ENCODE results near the gene LPCAT4. TPM values are rescaled to one million over a fixed set of nuclear protein-coding genes. Genes with fewer than 3 reads are reported as not detected.

The LPCAT4 gene
- total and polyA plus RNA-seq, 2 donors (not counting 3 experiments of a cell fraction or from before 2014, with no cell fraction given) = 49.3 to 51.3 TPM

DNA sequence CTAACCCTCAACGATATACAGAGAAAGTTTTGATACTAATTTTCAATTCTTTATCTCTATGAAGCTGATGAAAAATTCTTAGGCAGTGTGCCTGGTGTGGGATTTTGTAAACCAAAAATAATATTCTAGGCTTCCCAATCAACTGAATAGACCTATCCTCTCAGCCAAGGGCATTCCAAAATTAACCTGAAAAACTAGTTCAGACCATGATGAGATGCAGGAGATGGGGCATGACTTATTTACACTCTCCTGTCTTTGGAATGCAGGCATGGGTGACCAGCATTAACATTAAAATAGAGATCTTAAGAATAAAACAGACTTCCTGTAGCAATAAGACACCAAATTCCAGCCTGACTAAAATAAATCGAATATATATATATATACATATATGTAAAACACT lies 7.8 kb upstream of the LPCAT4 start:
- BruUV-seq (replicated peaks) = no TSS peak

DNA sequence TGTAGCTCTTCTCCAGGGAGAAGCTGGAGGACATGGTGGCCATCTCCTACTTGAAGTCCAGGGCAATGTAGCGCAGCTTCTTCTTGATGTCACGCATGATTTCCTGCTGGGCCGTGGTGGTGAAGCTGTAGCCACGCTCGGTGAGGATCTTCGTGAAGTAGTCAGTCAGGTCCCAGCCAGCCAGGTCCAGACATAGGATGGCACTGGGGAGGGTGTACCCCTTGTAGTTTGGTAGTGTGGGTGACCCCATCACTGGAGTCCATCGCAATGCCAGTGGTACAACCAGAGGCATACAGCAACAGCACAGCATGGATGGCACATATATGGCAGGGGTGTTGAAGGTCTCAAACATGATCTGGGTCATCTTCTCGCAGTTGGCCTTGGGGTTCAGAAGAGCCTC lies 7.0 kb upstream of the LPCAT4 start:
- Histone ChIP-seq H3K9me3 (replicated peaks; ENCODE audit: control insufficient read depth, insufficient read depth, low read length) (no peaks in the 10 kb centered on the region), H3K9ac (replicated peaks; ENCODE audit: extremely low read depth, insufficient read depth, low read length) (no peak overlapping the region), H3K4me3 (replicated peaks in 1 of 3; ENCODE audit: insufficient read depth in 1 of 3, low read depth in 1 of 3, low read length in 3 of 3) (no peak overlapping the region), H3K27ac (ENCODE audit: insufficient read depth, low read depth, low read length) (no peak overlapping the region), H3K9me1 (replicated peaks; ENCODE audit: control insufficient read depth, extremely low read depth, insufficient read depth, low read length) (no peaks in the 10 kb centered on the region), H3K79me2 (ENCODE audit: control insufficient read depth, insufficient read depth, low read length) (no peaks in the 10 kb centered on the region), H3K36me3 (ENCODE audit: control insufficient read depth in 2 of 2, extremely low read depth in 1 of 2, insufficient read depth in 2 of 2, low read length in 2 of 2) (no peaks in the 10 kb centered on the region), H2AFZ (ENCODE audit: low read depth, low read length) (no peak overlapping the region), H4K20me1 (replicated peaks; ENCODE audit: control insufficient read depth, extremely low read depth, insufficient read depth, low read length) (no peaks in the 10 kb centered on the region), H3K4me2 (ENCODE audit: insufficient read depth, low read length) (no peak overlapping the region), H3K27me3 (ENCODE audit: control insufficient read depth in 2 of 2, insufficient read depth in 2 of 2, low read length in 2 of 2) (no peaks in the 10 kb centered on the region), H3K4me1 (ENCODE audit: control insufficient read depth, extremely low read depth, insufficient read depth, low read length) (no peaks in the 10 kb centered on the region)
- no peak for DNase-seq (ENCODE audit: low read depth, low spot score)
- BruUV-seq (replicated peaks) = no TSS peak
- dilution Hi-C loops (cut with MboI; ENCODE audit: extremely low pct_ligation_motif_present, low sequenced_read_pairs) = no loop called here
- CTCF ChIA-PET = no interaction called here
- no peak for TF ChIP-seq EZH2 (IDR thresholded peaks at IDR 0.05; ENCODE audit: borderline replicate concordance, low read depth, low read length, severe bottlenecking)
- no peak for TF ChIP-seq POLR2AphosphoS5 (IDR thresholded peaks at IDR 0.05; ENCODE audit: insufficient read depth, low read depth, low read length)
- TF ChIP-seq MYC (IDR thresholded peaks at IDR 0.05; ENCODE audit: low read depth, low read length) = no peak
- TF ChIP-seq JUN (IDR thresholded peaks at IDR 0.05; ENCODE audit: borderline replicate concordance, insufficient read depth, insufficient read length, low read depth) = no peak
- TF ChIP-seq POLR2A (IDR thresholded peaks at IDR 0.05; ENCODE audit: low read depth, low read length) = no peak
- TF ChIP-seq, protein P1, sequence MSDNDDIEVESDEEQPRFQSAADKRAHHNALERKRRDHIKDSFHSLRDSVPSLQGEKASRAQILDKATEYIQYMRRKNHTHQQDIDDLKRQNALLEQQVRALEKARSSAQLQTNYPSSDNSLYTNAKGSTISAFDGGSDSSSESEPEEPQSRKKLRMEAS (IDR thresholded peaks at IDR 0.05; ENCODE audit: insufficient read depth, insufficient read length) = no peak
- TF ChIP-seq, protein P2, sequence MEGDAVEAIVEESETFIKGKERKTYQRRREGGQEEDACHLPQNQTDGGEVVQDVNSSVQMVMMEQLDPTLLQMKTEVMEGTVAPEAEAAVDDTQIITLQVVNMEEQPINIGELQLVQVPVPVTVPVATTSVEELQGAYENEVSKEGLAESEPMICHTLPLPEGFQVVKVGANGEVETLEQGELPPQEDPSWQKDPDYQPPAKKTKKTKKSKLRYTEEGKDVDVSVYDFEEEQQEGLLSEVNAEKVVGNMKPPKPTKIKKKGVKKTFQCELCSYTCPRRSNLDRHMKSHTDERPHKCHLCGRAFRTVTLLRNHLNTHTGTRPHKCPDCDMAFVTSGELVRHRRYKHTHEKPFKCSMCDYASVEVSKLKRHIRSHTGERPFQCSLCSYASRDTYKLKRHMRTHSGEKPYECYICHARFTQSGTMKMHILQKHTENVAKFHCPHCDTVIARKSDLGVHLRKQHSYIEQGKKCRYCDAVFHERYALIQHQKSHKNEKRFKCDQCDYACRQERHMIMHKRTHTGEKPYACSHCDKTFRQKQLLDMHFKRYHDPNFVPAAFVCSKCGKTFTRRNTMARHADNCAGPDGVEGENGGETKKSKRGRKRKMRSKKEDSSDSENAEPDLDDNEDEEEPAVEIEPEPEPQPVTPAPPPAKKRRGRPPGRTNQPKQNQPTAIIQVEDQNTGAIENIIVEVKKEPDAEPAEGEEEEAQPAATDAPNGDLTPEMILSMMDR (IDR thresholded peaks at IDR 0.05; ENCODE audit: extremely low read depth in 1 of 2, insufficient read depth in 1 of 2, low read depth in 1 of 2, low read length in 2 of 2) = no peak
- no peak for TF ChIP-seq FOS (IDR thresholded peaks at IDR 0.05; ENCODE audit: borderline replicate concordance, insufficient read depth, low read length)
- TF ChIP-seq GATA2 (IDR thresholded peaks at IDR 0.05; ENCODE audit: insufficient read depth, insufficient read length, low read depth, low read length) = no peak
- FAIRE-seq = no peak
- intact Hi-C loops (cut with micrococcal nuclease) = no loop called here
- POLR2A ChIA-PET = no interaction called here

More for the DNA sequence above, 7.8 kb upstream of the LPCAT4 start:
- Histone ChIP-seq H2AFZ (ENCODE audit: low read depth, low read length) (no peak overlapping the region), H3K9me3 (replicated peaks; ENCODE audit: control insufficient read depth, insufficient read depth, low read length) (no peaks in the 10 kb centered on the region), H3K4me3 (replicated peaks in 1 of 3; ENCODE audit: insufficient read depth in 1 of 3, low read depth in 1 of 3, low read length in 3 of 3) (no peak overlapping the region), H3K9me1 (replicated peaks; ENCODE audit: control insufficient read depth, extremely low read depth, insufficient read depth, low read length) (no peaks in the 10 kb centered on the region), H3K4me1 (ENCODE audit: control insufficient read depth, extremely low read depth, insufficient read depth, low read length) (no peaks in the 10 kb centered on the region), H3K79me2 (ENCODE audit: control insufficient read depth, insufficient read depth, low read length) (no peaks in the 10 kb centered on the region), H3K9ac (replicated peaks; ENCODE audit: extremely low read depth, insufficient read depth, low read length) (no peak overlapping the region), H3K27me3 (ENCODE audit: control insufficient read depth in 2 of 2, insufficient read depth in 2 of 2, low read length in 2 of 2) (no peaks in the 10 kb centered on the region), H3K27ac (ENCODE audit: insufficient read depth, low read depth, low read length) (no peak overlapping the region), H3K4me2 (ENCODE audit: insufficient read depth, low read length) (no peak overlapping the region), H3K36me3 (ENCODE audit: control insufficient read depth in 2 of 2, extremely low read depth in 1 of 2, insufficient read depth in 2 of 2, low read length in 2 of 2) (no peaks in the 10 kb centered on the region), H4K20me1 (replicated peaks; ENCODE audit: control insufficient read depth, extremely low read depth, insufficient read depth, low read length) (no peaks in the 10 kb centered on the region)
- DNase-seq (ENCODE audit: low read depth, low spot score) = no peak
- FAIRE-seq = no peak
- POLR2A ChIA-PET = no interaction called here
- no peak for TF ChIP-seq MYC (IDR thresholded peaks at IDR 0.05; ENCODE audit: low read depth, low read length)
- dilution Hi-C loops (cut with MboI; ENCODE audit: extremely low pct_ligation_motif_present, low sequenced_read_pairs) = no loop called here
- CTCF ChIA-PET = no interaction called here
- intact Hi-C loops (cut with micrococcal nuclease) = no loop called here

Measured in endothelial cell of umbilical vein (primary cell).